SK-N-SH (cell line): ENCODE results near the gene HLTF. TPM values are rescaled to one million over a fixed set of nuclear protein-coding genes. Genes with fewer than 3 reads are reported as not detected.

Source experiments
- CTCF ChIA-PET: fragments of 300-600, 350-600 bp; formaldehyde crosslinking; extraction: SDS; loops from one replicate; lab custom pipeline; 2021; lab: Yijun Ruan, JAX
- POLR2A ChIA-PET: fragments of 350-600 bp; sonication (Branson Sonifier 250); formaldehyde crosslinking; extraction: SDS; loops from one replicate; lab custom pipeline; 2020; ENCODE audit warnings: antibody characterized with exemption, inconsistent platforms; lab: Yijun Ruan, JAX
- DNase-seq: peaks from one replicate; pipeline ENCODE4 v3.0.0; 2012
- H2AFZ ChIP-seq: fragments of 200-600 bp; sonication (generic); 2 replicates; pipeline ENCODE4 v1.8.1; 2016; ENCODE audit warnings: antibody characterized with exemption, mild to moderate bottlenecking, low read depth
- H3F3A ChIP-seq: fragments of 200-600 bp; sonication (generic); replicated peaks from 2 replicates; pipeline ENCODE3; 2016; ENCODE audit warnings: antibody characterized with exemption, mild to moderate bottlenecking; ENCODE audit not compliant: insufficient read depth
- H3K27ac ChIP-seq, 2 experiments: fragments of 200-500 bp in 1 of 2; fragments of 200-600 bp in 1 of 2; sonication (Bioruptor generic) in 1 of 2; sonication (generic), shearing (Covaris generic) in 1 of 2; 2 replicates each; pipeline versions ENCODE4 v1.5.1 to v1.6.1; 2014 to 2016; ENCODE audit warnings: low read depth in 2 of 2, inconsistent platforms in 1 of 2, low read length in 1 of 2, mild to moderate bottlenecking in 1 of 2, mixed read lengths in 1 of 2
- H3K27me3 ChIP-seq: fragments of 200-600 bp; sonication (generic), shearing (Covaris generic); 2 replicates; pipeline ENCODE4 v1.6.1; 2016; ENCODE audit warnings: mixed run types; ENCODE audit not compliant: insufficient read depth
- H3K36me3 ChIP-seq, 2 experiments: fragments of 200-500 bp in 1 of 2; fragments of 200-600 bp in 1 of 2; sonication (Bioruptor generic) in 1 of 2; sonication (generic) in 1 of 2; replicated peaks in 1 of 2; 2 replicates each; pipeline versions ENCODE3 to v1.5.1; 2014 to 2016; ENCODE audit warnings: low read length in 1 of 2, mild to moderate bottlenecking in 1 of 2; ENCODE audit not compliant: insufficient read depth in 2 of 2, control insufficient read depth in 1 of 2
- H3K4me1 ChIP-seq, 2 experiments: fragments of 200-500 bp in 1 of 2; fragments of 200-600 bp in 1 of 2; sonication (Bioruptor generic) in 1 of 2; sonication (generic), shearing (Covaris generic) in 1 of 2; 2 replicates each; pipeline versions ENCODE4 v1.5.1 to v1.6.1; 2014 to 2016; ENCODE audit warnings: low read depth in 1 of 2, low read length in 1 of 2, mixed run types in 1 of 2; ENCODE audit not compliant: insufficient read depth in 2 of 2, control insufficient read depth in 1 of 2
- H3K4me2 ChIP-seq: fragments of 200-600 bp; sonication (generic), shearing (Covaris generic); 2 replicates; pipeline ENCODE4 v1.6.1; 2017; ENCODE audit warnings: mixed run types
- H3K4me3 ChIP-seq, 2 experiments: fragments of 200-500 bp in 1 of 2; fragments of 200-600 bp in 1 of 2; sonication (Bioruptor generic) in 1 of 2; sonication (generic), shearing (Covaris generic) in 1 of 2; 2 replicates each; pipeline versions ENCODE4 v1.5.1 to v1.8.1; 2014 to 2016; ENCODE audit warnings: low read depth in 2 of 2, inconsistent platforms in 1 of 2, low read length in 1 of 2, mild to moderate bottlenecking in 1 of 2, mixed read lengths in 1 of 2, moderate library complexity in 1 of 2
- H3K79me2 ChIP-seq: fragments of 200-600 bp; sonication (generic); 2 replicates; pipeline ENCODE4 v1.8.1; 2017; ENCODE audit warnings: mild to moderate bottlenecking; ENCODE audit not compliant: insufficient read depth
- H3K9ac ChIP-seq: fragments of 200-600 bp; sonication (generic); 2 replicates; pipeline ENCODE4 v1.6.1; 2017; ENCODE audit warnings: mixed run types
- H3K9me2 ChIP-seq: fragments of 200-600 bp; sonication (generic); 2 replicates; pipeline ENCODE4 v1.6.1; 2017; ENCODE audit warnings: mixed run types
- H3K9me3 ChIP-seq: fragments of 200-600 bp; sonication (generic); 2 replicates; pipeline ENCODE4 v1.6.1; 2017; ENCODE audit warnings: mixed run types, mild to moderate bottlenecking, moderate library complexity
- H4K20me1 ChIP-seq: fragments of 200-600 bp; sonication (generic); 2 replicates; pipeline ENCODE4 v1.6.1; 2017; ENCODE audit warnings: mild to moderate bottlenecking, mixed run types; ENCODE audit not compliant: insufficient read depth
- ELF1 ChIP-seq: IDR thresholded peaks from 2 replicates; pipeline ENCODE4 v1.4.0; 2012
- FOXJ3 ChIP-seq: sonication (generic); formaldehyde crosslinking; IDR thresholded peaks from 2 replicates; pipeline ENCODE4 v1.5.1; 2020; ENCODE audit warnings: mild to moderate bottlenecking, missing genetic modification reagents
- FOXM1 ChIP-seq: IDR thresholded peaks from 2 replicates; pipeline ENCODE4 v1.4.0; 2012; ENCODE audit warnings: low read depth, mild to moderate bottlenecking
- IRF3 ChIP-seq: fragments of 150-350 bp; IDR thresholded peaks from 2 replicates; pipeline ENCODE4 v1.6.1; 2016; ENCODE audit warnings: mild to moderate bottlenecking, low read depth, low read length
- NRF1 ChIP-seq: IDR thresholded peaks from 2 replicates; pipeline ENCODE4 v1.6.1; 2012; ENCODE audit warnings: low read depth, mild to moderate bottlenecking, low read length
- PBX3 ChIP-seq: IDR thresholded peaks from 2 replicates; pipeline ENCODE4; 2012
- POLR2AphosphoS5 ChIP-seq: IDR thresholded peaks from 2 replicates; pipeline ENCODE4 v1.6.1; 2012; ENCODE audit warnings: low read depth, low read length
- TEAD4 ChIP-seq: IDR thresholded peaks from 2 replicates; pipeline ENCODE4 v1.4.0; 2012; ENCODE audit warnings: mild to moderate bottlenecking, borderline replicate concordance; ENCODE audit not compliant: insufficient read depth
- USF2 ChIP-seq: fragments of 150-350 bp; IDR thresholded peaks from 2 replicates; pipeline ENCODE4 v1.6.1; 2017; ENCODE audit warnings: antibody characterized with exemption, low read length, low read depth, borderline replicate concordance
- WGBS: methylation state at CpG from one replicate; pipeline ENCODE4 v1.1.6; 2017; ENCODE audit warnings: low lambda C conversion rate; 5-methylcytosine and 5-hydroxymethylcytosine counted together
- polyA plus RNA-seq, 3 experiments: library from polyadenylated mRNA; depleted of rRNA; stranded (reverse); fragments of >200 nt; gene quantifications; 2 replicates each; pipeline ENCODE4 v1.2.3, GENCODE V29; 2012

Gene HLTF
- polyA plus RNA-seq, 1 of the 3 experiments (the other 2 are of a cell fraction) = 10.1 TPM

GRCh38 chr3:149021830-149022229, 64.5 kb downstream of the HLTF start (continued):
- TF ChIP-seq PBX3 = no peak
- no peak for TF ChIP-seq POLR2AphosphoS5
- no peak for TF ChIP-seq NRF1

GRCh38 chr3:149020839-149021252, 65.5 kb downstream of the HLTF start:
- H3K9me2 ChIP-seq = no peaks in the 10 kb centered on the region
- no peak overlapping the region for H3K4me3 ChIP-seq
- peaks cover 26% of the 10 kb centered on the region for H3F3A ChIP-seq
- 74% methylated on average over 4 of the region's 4 CpGs for WGBS
- no peak for TF ChIP-seq ELF1
- TF ChIP-seq FOXM1 = no peak
- no peak for TF ChIP-seq USF2
- no peak for TF ChIP-seq TEAD4
- TF ChIP-seq IRF3 = no peak
- POLR2A ChIA-PET = no interaction called here
- H3K9ac ChIP-seq = no peak overlapping the region
- no peak for DNase-seq
- no peak overlapping the region for H3K4me2 ChIP-seq
- no peaks in the 10 kb centered on the region for H4K20me1 ChIP-seq
- H2AFZ ChIP-seq = no peak overlapping the region
- no peaks in the 10 kb centered on the region for H3K27me3 ChIP-seq
- no peak overlapping the region for H3K27ac ChIP-seq
- H3K9me3 ChIP-seq = peaks cover 8% of the 10 kb centered on the region; the same call in 1 of the 2 replicates
- H3K4me1 ChIP-seq = peaks cover 0 to 41% of the 10 kb centered on the region in 2 experiments; a peak in 2 of 4 replicates
- CTCF ChIA-PET = interaction anchor here (0.9 kb wide), 1 partner anchor 99 kb away, joined by 3 read pairs; no protein-coding TSS in a partner anchor
- peaks cover 20 to 24% of the 10 kb centered on the region in 2 experiments for H3K36me3 ChIP-seq
- no peaks in the 10 kb centered on the region for H3K79me2 ChIP-seq

GRCh38 chr3:149020196-149020838, 66.0 kb downstream of the HLTF start:
- DNase-seq = no peak
- H3K27ac ChIP-seq = peak overlapping the region in 1 of 2 experiments; percentile 34; a peak in 2 of 4 replicates

More at GRCh38 chr3:149020196-149020838, 66.0 kb downstream of the HLTF start:
- POLR2A ChIA-PET = no interaction called here
- WGBS = 83% methylated on average over 3 of the region's 3 CpGs
- Histone ChIP-seq H3K4me3 (no peak overlapping the region), H3K9me3 (peaks cover 8% of the 10 kb centered on the region; the same call in 1 of the 2 replicates), H3K4me2 (0 out of 2 replicates have a peak overlapping the region, but pooled peaks have one; percentile 12), H3K4me1 (peaks cover 0 to 45% of the 10 kb centered on the region in 2 experiments; a peak in 2 of 4 replicates), H3F3A (peaks cover 28% of the 10 kb centered on the region), H4K20me1 (no peaks in the 10 kb centered on the region), H2AFZ (no peak overlapping the region), H3K36me3 (peaks cover 14 to 18% of the 10 kb centered on the region in 2 experiments), H3K9ac (no peak overlapping the region), H3K79me2 (no peaks in the 10 kb centered on the region), H3K27me3 (no peaks in the 10 kb centered on the region), H3K9me2 (no peaks in the 10 kb centered on the region)
- CTCF ChIA-PET = no interaction called here
- no peak for TF ChIP-seq FOXJ3 (CRISPR knock-in tag)
- TF ChIP-seq PBX3 = peak; percentile 61
